Left renal pelvis (tissue), 4 donors: Measurements from ENCODE around the gene PHACTR1. TPM values are rescaled to one million over a fixed set of nuclear protein-coding genes. Genes with fewer than 3 reads are reported as not detected.

ENCODE experiments used
- DNase-seq, 4 donors: peaks; one replicate each; pipeline ENCODE4 v3.0.0-alpha.2; 2013; ENCODE audit warnings: low read depth in 4 of 4, low spot score in 3 of 4
- polyA plus RNA-seq, 4 donors: library from polyadenylated mRNA; unstranded; fragments of 120-200 nt; gene quantifications; one replicate each; pipeline ENCODE4 v1.2.1, GENCODE V29; 2013; ENCODE audit not compliant: insufficient read length in 4 of 4

The PHACTR1 gene
- polyA plus RNA-seq, 4 donors = 2.4 to 19.1 (median 16.0) TPM

GRCh38 chr6:13215390-13215789 is 498.8 kb downstream of the PHACTR1 start:
- no peak for DNase-seq

DNA sequence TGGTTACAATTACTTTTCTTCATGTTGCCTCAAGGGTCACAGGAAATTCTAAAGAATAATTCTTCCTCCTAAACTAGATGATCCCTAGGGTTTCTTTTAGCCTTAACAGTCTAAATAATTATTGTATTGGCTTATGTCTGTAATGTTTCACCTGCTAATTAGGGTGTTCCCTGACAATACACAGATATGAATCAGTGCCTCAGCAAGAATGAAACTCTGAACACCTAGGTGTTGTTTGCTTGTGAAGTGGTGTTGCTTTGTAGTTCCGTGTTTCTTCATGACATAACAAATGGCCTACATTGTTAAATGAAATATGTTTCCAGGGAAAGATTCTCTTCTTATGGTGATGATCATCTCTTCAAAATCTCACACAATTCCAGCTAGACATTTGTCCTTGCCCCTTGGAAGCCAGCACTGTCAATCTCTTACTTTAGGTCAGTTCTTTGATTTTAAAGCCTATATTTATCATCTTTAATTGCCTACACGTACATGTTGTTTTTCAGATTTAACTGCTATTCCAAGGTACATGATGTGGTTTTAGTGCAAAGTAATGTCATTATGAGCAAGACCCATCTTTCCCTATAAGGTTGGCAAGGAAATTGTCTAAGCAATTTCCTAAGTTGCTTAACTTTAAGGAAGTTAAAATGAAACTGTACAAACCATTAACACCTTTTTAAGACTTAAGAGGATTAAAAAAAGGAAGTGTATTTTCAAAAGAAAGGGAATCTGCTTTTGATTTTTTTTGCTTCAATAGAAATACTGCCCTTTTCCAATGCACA is 499.9 kb downstream of the PHACTR1 start:
- DNase-seq = no peak

DNA sequence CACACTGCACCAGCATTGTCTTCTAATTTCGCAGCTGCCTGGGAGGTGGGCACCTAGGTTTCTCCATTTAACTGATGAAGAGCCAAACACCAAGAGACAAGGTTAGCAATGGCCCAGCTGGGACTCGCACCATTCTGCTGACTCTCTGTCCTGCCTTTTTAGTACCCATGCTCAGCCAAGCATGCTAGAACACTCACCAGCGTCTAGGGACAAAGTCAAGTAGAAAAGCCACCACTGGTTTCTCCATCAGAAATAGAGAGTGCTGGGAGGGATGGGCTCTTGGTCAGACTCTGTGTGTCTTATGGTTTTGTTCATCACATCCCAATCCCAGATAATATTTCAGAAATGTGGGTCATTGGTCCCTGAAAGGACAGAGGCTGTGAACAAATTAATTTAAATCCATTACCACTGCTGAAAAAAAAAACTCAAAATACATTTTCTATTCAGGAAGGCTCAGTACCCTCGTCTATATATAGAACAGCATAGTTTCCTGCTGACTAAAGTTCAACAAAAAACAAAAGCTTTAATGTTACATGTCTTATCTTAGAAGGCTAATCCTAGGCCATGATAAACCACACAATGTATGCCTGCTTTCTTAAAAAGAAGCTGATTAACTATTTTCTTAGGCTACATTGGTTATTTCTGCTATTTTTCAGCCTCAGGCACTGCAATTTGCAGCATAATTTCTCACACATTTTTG is 500.8 kb downstream of the PHACTR1 start:
- DNase-seq = no peak

- DNase-seq = no peak
Observed at GRCh38 chr6:13220266-13220665, 503.7 kb downstream of the PHACTR1 start.

- no peak for DNase-seq
Observed at GRCh38 chr6:13222048-13222447, 505.5 kb downstream of the PHACTR1 start.

- DNase-seq = no peak
Observed at GRCh38 chr6:13226071-13226470, 509.5 kb downstream of the PHACTR1 start.

DNA sequence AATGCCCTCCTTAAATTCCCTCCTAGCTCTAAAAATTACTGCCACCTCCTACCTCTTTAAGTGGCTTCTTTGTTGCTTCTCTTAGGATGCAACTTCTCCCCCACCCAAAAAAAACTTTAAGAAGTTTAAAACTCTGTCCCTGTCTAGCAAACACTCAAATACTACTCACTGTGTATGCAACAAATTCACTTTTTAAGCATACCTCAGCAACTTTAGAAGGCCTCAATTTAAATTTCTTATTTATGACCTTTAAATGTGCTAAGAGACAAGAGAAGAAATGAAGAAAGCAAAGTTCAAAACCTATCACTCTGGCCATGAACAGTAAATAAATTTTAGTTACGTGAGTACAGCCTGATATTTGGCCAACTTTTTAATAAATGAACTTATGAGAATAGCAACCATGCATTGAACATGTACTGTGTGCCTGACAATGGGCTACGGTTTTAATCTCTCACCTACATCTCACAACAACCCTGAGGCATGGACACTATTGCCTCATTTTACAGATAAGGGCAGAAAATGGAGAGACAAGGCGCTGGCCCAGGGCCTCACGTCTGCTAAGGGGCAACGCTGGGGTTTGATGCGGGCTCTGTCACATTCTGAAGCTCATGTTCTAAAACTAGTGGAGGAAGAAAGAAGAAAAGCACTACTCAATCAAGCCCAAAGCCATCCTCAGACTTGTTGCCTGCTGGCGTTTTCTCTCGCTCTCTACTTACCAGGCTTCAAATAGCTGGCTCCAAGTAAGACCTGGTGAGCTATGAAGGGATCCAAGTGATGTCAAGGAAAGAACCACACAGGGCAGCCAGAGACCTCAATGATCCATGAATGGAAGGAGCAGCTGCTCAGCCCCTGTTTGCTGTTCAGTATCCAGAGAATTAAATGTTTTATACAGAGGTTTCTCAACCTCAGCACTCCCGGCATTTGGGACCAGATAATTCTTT is 512.0 kb downstream of the PHACTR1 start:
- DNase-seq = no peak

DNA sequence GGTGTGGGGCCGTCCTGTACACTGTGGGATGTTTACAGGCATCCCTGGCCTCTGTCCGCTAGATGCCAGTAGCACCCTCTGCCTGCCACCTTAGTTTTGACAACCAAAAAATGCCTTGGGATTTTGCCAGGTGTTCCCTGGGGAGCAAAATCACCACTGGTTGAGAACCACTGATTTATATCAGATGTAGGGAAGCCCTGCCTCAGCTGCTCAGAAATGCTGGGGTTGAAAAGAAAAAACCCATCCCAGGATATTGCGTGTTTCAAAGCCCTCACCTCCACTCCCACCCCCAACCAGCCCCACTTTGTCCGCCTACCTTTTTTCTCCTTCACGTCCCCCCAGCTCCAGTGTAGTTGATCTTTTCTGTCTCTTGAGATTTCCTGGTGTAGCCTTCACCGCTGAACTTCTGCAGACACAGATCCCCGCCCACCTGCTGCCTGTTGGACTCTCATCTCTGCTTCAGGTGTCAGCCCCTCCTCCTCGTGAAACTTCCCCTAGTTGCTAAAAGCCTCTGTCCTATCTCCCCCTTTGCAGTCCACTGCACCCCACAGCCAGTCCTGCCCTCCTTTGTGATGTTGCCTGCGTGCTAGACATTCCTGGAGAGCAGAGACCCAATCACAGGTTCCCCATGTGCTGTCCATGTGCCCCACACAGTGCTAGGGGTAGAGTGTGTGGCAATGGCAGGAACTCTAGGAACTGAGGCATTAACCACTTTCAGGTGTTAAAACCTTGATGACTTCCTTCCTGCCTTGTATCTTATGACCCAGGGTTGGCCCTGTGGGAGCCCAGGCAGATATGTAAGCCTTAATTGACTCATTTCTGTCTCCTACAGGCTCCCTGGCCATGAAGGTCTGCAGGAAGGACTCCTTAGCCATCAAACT is 512.9 kb downstream of the PHACTR1 start:
- no peak for DNase-seq

DNA sequence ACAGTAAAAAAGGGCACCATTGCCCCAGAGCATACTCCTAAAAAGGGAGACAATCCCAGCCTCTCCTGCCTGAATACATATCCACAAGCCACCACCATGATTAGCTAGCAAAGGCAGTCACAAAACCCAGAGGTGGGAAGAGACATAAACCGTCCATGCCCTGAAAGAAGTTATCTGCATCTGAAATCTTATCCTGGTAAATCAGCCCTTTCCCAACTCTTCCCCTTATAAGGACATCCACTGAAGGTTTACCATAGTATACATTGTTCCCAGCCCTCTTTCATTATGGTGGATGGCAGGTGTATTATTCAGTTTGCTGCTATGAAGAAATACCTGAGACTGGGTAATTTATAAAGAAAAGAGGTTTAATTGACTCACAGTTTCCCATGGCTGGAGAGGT is 516.5 kb downstream of the PHACTR1 start:
- no peak for DNase-seq

- no peak for DNase-seq
Observed at GRCh38 chr6:13234130-13234529, 517.6 kb downstream of the PHACTR1 start.

DNA sequence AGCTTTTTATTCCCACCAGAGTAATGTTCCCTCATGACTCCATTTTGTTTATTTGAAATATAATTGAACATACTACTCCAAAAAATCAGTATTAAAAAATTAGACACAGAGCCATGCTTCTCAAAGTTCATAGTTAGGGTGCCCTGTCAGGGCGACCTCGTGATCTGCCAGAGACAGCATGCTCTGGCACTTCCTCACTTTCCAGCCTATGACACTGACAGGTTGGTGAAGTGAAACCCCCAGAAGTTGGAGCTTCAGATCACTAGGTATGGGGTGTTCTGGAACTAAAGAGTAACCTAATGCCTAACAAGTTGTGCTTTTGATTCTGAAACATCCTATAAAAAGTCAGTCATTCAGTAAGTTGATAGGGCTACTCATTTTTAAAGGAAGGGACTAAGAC is 518.8 kb downstream of the PHACTR1 start:
- no peak for DNase-seq

GRCh38 chr6:13237318-13237717 is 520.8 kb downstream of the PHACTR1 start:
- DNase-seq = no peak

DNA sequence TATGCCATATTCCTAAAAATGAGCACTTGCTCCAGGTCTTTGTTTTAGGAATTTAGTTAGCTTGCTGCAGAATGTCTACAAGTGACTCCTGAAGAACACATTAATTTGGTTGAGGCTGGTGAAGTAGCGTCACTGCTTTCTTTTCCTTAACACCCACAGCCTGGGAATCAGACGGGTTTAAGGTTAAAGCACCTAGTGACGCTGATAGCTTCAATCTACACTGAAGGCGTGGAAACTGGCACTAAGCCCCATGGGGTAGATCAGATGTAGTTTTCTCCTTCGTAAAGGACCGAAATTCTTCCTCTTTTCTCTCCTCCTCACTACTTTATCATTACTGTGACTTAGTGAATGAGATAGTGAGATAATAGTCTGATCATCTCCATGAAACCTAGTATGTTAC is 521.5 kb downstream of the PHACTR1 start:
- DNase-seq = no peak

- DNase-seq = no peak
Observed at GRCh38 chr6:13238640-13239216, 522.2 kb downstream of the PHACTR1 start.

DNA sequence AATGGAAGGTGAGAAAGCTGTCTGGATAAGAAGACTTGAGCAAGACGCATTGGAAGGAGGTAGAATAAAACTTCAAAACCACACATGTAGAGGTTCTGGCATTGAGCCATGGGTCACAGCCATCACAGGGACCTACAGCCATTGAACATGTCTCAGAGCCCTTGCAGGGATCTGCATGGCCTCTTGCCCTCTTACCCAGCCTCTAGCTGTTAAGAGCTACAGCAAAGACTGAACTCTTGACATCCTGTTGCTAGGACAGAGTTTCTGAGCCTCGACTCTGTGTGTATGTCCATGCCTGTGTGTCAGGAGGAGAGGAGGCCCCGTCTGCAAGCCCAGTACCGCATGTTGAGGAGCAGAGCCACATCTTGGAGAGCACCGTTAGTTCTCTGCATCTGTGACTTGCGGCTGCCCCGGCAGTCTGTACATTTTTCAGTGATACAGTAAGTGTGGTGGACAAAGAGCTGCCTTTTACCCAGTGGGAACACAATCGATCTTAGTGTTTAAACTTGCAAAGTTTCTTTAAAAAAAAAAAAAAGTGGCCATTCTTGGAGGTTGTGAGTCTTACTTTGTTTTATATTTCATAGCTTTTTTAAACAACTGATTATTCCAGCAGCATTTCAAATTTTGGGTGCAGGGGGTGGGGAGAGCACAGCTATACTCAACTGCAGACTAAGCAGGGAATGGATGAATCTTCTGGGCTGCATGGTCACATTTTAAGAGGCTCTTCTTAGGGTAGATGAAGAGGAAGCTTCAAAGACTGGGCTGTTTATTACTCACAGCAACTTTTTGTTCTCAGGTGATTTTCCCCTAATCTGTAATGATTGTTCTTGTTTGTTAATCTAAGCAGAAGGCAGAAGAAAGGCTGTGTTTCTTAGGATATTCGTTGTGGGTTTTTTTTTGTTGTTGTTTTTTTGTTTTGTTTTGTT is 523.2 kb downstream of the PHACTR1 start:
- no peak for DNase-seq

GRCh38 chr6:13241364-13241763 is 524.8 kb downstream of the PHACTR1 start:
- no peak for DNase-seq

- no peak for DNase-seq
Observed at GRCh38 chr6:13242178-13242577, 525.6 kb downstream of the PHACTR1 start.

DNA sequence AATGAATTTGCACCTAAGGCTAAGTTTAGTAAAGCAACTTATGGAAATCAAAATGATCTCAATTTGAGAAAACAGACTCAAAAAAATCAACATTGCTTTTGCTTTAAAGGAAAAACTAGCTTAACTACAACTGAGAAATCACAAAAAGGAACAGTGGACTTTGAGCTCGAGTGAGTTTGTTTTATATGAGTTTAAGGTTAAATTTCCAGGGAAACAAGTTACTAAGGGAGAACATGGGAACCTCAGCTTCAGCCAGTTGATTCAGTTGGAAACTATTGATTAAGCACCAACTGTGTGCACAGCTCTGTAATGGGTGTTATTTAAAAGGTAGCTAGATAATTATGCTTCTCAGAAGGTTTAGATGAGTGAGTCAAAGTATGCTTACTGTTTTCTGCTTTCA is 526.0 kb downstream of the PHACTR1 start:
- no peak for DNase-seq

DNA sequence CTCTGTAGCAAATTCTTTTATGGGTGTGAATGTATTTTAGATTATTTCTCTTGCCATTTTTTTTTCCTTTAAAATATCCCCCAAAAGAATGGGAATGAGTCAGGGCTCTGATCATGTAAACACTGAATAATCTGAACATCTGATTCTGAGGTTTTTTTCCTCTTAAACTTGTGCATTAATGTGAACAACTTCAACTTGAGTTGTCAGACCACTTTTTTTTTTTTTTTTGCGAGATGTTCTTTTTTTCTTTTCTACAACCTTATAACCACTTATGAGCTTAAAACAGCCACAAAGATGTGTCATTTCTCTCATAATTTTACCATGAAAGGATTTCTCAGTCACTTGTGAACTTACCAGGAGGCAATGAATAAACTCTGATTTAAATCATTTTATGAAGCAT is 526.5 kb downstream of the PHACTR1 start:
- no peak for DNase-seq
